Stimulated activated CD8-positive, alpha-beta memory T cell treated with anti-CD3 and anti-CD28 coated beads, Interleukin-2, amount 100 ng/mL, for 48 hours (primary cell): ENCODE results near the gene PARD6B.

Experiments
- DNase-seq, 2 donors: peaks; one replicate each; pipeline ENCODE4 v3.0.0-alpha.2; 2020; ENCODE audit warnings: low read depth in 2 of 2

The PARD6B gene

DNA sequence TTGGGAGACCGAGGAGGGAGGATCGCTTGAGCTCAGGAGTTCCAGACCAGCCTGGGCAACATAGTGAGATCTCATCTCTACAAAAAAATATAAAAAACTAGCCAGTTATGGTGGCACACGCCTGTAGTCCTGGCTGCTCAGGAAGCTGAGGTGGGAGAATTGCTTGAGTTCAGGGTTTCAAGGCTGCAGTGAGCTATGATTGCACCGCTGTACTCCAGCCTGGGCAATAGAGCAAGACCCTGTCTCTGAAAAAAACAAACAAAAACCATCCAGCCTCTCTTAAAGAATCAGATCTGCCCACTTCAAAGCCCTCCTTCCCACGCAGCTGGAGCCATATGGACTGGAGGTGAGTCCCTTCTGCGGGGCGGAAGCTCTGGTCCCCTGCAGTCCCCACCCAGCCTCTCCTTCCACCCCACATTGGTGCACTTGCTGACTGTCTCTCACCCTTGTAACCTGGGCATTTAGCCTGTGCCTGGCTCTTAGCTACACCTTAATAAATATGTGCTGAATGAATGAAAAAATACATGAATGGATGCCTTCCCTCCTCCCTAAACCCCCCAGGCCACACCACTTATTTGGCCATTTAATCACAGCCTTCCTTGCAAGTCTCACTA, 7.2 kb upstream of the PARD6B start:
- DNase-seq, result no peak

DNA sequence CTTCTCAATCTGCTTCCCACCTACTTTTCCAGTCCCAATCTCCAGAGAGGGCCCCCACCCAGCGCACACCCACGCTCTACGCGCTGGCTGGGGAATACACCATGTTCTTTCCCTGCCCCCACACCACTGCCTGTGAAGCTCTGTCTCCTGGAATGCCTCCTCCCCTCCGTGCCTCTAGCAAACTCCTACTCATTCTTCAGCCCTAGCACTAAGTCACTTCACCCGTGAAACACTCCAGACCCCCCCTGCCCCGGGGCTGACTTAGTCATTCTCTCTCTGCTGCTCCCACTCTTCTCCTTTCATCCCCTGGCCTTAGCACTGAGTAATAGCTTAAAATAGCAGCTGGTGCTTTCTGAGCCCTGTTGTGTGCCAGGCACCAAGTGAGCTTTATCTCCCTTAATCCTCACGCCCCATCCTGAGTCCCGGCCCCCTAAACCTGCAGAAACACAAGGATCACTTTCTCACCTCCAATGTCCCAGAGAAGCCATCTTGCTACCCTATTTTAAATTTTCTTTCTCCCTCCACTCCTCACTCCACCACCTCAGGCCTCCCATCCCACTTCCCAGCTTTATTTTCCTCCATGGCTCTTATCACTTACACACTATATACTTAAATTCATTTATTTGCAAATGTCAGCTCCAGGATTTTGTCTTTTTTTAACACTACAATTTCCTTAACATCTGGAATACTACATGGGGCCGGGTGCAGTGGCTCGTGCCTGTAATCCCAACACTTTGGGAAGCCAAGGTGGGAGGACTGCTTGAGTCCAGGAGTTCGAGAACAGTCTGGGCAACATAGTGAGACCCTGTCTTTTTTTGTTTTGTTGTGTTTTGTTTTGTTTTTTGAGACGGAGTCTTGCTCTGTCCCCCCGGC, 6.3 kb upstream of the PARD6B start:
- DNase-seq, result peak; percentile 44 to 71

DNA sequence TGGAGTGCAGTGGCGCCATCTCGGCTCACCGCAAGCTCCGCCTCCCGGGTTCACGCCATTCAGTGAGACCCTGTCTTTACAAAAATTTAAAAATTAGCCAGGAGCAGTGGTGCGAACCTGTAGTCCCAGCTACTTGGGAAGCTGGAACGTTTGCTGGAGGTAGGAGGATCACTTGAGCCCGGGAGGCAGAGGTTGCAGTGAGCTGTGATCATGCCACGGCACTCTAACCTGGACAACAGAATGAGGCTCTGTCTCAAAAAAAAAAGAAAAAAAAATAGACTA, 5.7 kb upstream of the PARD6B start:
- DNase-seq, result no peak

DNA sequence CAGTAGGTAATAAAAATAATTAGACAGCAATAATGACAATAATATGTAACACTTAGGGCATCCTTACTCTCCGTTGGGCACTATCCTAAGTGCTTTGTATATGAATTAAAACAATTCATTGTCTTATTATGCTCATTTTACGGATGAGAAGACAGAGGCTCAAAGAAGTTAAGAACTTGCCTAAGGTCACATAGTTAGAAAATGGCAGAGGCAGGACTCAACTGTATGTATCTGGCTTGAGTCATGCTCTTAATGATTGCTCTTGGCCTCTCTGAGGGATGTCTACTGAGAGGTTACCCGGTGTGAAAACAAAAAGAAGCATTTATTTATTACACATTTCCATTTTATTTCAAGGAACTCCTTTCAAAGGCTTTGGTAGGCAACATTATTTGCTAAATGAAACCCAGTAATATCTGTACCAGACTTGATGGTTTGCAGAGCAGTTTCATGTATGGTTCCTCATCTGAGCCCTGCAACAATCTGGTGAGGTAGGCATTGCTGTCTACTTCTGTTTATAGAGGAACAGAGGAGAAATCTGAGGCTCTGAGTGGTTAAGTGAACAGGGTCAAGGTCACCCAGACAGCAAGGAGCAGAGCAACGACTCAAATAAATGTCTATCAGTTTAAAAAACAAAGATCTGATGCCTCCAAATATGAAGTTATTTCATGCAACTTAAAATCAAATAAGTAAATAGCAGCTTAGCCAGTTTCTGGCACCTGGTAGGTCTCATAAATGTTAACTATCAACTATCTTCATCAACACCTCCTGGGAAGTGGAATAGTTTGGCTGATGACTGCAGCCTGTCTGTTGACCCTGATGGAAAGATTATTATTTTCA, 4.2 kb upstream of the PARD6B start:
- no peak for DNase-seq

DNA sequence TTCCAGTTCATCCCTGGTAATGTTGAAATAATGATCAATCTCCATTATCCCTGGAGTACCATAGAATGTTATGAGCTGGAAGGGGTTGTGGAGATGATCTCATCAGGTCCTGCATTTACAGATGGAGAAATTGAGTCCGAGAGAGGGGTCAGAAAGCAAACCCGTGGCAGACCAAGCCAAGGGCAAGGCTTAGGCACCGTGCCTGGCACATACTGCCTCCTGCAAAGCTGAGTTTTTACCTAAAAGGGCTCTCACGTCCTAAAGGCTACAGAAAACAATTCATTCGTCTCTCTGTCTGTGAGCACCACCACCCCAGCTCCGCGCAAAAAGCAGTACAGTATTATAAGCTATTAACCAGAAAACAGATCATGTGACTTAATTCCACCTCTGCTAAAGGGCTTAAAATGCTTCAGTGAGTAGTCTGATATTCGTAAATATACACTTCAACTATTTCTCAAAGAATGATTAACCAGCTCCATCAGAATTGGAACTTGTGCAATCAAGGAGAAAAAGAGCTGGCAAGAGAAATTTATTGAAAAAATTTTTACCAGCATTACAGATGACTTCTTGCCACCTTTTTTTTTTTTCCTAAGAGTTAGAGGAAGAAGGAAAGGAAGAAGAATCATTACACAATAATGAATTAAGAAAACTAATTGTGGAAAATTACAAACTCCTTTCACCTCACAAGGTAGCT, 3.4 kb upstream of the PARD6B start:
- DNase-seq, result no peak

DNA sequence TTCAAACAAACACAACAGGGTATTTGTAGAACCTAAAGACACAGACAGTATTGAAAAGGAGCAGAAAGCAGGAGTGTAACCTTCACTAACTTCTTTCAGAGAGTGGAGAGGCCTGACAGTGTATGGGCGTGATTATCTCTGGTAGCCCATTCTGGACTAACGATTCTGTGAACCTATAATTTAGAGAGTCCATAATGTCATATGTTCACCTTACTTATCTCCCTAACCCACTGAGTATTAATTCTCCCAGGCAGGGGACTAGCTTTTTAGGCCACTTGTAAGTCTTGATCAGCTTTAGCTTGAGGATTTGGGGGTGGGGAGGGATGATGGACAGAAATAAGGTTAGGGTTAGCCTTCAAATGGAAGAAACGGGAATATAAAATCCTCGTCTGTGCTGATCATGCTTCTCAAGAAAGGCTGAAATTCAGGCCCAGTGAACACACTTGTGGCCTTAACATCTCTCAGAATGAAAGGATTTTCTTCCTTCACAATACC, 2.8 kb upstream of the PARD6B start:
- DNase-seq, result no peak

DNA sequence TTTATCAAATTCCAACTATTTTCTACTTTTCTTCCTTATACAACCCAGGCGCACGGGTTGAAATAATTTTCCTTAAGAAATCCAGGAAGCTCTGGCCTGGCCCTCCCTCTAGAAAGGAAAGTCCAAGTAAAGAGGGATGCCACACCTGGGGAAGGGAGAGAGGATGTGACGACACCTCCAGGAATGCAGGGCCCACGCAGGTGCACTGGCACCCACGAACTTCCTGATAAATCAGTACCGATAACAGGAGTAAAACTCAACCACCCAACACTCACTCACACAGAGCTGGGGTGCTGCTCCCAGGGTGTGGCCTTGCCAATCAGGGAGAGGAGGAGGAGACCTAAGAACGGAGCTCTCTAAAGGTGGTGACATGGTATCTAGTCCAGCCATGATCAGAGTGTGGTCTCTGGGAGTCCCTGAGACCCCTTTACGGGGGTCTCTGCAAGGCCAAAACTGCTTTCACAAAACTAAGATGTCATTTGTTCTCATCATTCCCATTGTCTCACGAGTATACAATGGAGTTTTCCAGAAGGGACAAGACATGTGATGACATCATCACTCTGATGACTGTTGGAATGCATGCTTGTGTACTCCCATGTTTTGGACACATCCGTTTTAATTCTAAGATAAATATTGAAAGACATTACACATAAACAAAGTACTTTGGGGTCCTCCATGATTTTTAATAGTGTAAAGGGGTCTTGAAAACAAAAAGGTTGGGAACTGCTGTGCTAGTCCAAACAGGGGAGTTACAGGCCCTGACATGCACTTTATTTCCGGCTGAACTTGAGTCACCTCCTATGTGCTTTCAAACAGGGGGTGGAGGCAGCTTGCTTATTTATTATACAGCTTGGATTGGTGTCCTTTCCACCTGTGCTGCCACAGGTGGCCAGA, 2.2 kb upstream of the PARD6B start:
- DNase-seq, result no peak

DNA sequence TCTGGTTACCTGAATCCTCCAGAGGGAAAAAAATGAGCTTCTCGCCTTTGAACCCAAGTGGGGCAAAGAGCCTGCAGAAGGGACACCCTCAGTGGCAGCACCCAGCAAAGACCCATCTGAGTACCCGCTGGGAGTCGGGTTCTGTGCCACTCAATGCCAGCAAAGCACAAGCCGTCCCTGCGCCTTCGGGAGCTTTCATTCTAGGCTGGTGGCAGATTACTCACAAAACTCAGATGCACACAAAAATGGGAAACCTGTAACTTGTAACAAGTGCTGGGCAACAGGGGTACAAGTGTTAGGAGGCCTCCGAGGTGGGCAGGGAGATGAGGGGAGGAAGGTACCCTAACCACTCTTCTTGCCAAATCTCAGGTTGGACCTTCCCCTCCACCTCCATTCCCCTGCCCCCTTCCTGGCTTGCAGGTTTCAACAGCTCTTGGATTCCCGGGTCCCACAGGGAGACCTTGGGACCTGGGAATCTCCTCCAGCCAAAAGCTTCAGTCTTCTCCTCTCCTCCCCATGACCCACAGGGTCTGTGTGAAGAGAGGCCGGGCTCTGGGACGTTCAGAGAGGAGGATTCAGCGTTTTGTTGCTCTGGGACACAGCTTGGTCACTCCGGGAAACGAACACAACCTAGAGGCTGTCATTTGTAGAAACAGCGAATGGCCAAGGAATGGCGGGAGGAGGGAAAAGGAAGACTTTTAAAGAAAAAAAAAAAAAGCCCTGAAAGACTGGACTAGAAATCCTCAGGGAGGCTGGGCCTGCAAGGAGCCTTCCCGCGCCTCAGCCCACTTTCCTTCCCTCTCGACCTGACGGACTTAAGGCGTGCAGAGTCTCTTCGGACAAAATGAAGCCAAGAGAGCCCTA, 1.2 kb upstream of the PARD6B start:
- no peak for DNase-seq

DNA sequence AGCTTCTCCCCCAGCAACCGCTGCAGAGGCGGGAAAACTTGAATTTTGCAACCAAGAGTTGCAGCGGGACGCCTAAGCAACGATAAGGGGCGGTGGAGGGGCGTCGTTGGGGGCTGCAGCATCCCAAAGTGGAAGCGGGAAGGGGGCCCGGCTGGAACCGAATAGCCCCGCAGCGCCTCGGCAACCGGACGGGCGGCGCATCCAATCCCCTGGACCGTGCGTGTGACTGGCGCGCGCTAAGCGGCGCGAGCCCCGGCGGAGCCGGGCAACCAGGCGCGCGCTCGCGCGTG, 670 bp upstream of the PARD6B start:
- DNase-seq, result no peak

DNA sequence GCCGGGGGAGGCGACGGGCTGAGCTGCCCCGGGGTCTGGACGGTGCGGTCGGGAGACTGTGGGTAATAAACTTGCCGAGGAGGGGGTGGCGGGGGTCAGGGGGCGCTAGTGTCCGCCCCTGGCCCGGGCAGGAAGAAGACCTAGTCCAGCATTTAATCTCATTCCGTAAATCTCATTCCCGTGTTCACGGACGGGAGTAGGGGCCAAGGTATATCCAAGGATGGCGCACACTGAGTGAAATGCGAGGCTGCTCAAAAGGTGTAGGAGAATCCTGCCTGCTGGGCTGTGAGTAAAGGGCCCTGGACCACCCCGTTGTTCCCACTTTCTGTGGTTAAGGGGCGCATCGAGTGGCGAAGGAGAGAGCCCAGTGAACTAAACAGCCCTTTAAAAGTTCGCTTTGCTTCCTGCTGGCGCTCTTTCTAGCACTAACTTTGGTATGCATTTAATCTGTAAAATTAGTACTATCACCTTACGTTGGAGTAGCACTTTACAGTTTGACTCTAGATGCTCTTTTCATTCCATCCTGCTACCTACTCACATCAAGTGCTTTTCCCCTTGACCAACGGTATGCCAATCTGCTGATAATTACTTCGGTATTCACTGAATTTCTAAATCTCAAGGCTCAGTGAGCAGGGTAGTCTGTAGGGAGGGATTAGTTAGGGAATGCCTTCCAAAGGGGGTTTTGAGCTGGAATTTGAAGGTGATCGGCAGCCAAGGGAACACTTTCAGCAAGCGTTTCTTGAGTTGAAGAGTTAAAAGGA, 730 bp downstream of the PARD6B start:
- no peak for DNase-seq

DNA sequence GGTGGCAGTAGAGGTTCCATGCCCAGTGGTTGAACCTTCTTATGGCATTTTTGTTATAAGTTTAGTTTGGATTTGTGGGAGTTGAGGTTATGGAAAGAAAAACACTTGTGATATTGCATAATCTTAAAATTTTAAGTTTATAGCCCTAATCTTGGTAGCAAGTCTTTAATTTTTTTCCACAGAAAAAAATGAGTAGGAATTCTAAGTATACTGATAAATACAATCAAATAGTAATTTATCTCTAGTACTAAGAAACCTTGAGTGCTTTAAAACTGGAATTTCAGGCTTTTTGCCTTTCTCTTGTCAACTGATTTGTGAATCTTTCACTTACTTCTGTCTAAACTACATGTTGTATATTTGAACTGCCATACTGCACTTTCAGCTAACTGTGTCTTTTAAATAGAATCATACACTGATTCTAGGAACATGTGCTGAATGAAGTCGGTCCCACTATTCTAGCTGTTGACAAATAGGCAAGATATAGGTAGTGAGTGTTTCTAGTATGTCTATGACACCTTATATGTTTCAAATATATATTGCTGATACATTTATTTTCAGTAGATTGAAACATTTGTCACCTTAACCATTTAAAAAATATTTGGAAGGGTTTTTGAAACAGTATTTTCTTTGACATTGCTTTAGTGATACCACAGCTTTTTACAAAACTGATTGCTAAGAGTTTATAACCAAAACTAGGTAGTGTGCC, 2.4 kb downstream of the PARD6B start:
- DNase-seq, result no peak

DNA sequence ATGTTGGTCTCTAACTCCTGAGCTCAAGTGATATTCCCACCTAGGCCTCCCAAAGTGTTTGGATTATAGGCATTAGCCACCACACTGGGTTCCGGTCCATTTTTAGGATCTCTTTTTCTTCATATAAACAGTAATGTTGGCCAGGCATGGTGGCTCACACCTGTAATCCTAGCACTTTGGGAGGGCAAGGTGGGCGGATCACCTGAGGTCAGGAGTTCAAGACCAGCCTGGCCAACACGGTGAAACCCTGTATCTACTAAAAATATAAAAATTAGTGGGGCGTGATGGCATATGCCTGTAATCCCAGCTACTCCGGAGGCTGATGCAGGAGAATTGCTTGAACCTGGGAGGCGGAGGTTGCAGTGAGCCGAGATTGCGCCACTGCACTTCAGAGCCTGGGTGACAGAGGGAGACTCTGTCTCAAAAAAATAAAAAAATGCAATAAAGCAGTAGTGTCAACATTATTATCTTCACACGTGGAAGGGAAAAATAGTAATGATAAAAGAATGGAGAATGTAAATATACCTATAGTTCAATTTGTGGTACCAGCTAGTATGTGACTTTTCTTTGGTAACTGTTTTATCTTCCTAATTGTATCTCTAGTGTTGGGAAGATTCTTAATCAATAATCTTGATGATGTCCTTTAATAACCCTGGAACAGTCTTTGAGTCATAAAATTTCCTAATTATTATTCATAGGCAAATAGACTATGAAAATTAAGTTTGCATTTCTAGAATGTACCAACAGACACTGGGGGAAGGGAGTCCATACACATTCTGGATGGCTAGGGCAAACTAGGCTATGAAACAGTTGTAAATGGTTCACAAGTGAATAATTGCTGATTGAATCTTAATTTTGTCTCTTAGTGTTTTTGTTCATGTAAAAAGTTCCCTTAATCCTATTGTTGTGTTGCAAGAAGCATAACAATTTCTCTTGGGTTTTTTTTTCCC, 3.6 kb downstream of the PARD6B start:
- no peak for DNase-seq

DNA sequence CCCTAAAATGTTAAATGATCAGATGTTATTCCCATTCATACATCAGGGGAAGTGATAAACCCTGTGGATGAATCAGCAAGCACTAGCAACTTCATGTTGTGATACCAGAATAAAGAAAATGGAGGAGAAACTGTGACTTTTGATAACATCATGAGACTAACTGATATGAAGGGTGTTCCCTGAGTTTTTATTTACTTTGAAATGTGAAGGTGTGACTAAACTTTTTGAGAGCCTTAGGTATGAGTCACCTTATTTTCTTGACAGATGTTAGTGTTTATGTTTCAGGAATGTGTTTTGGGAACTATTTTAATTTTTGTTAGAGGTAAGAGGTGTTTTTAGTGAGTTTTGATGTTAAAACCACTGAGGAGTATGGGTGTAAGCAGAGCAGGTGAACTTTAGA, 4.4 kb downstream of the PARD6B start:
- DNase-seq, result no peak

DNA sequence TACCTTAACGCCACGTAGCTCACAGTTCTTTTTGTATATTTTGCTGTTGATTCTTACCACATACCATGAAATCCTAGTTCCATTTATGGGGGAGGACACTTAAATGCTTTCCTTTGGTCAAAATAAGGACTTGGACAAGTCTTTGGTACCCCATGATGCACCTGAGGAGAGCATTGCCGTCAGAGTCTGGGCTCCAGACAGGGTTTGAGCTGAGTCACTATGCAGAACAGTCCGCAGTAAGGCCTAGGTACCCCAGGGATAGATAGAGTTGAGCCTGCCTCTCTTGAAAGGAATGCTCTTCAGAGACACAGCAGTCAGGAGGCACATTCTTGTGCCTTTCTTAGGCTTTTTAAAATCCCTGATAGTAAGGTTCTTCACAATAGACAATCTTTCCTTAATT, 6.0 kb downstream of the PARD6B start:
- no peak for DNase-seq

DNA sequence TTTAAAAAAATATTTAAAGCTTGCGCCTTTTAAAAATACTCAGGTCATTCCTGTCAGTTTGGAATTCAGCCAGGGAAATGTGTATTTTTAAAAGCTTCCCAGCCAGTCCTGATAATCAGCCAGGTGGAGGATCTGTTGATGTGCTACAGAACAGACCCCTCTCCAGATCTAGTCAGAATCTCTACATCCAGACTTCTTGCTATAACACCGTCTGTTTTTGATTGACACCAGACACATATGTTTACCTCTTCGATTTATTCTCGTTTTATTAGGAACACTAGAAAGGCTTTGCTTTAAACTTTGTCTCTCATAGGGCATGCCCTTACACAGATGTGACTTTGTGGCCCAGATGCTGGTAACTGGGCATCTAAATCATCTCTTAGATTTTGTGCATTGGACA, 11.7 kb downstream of the PARD6B start:
- DNase-seq, result no peak

DNA sequence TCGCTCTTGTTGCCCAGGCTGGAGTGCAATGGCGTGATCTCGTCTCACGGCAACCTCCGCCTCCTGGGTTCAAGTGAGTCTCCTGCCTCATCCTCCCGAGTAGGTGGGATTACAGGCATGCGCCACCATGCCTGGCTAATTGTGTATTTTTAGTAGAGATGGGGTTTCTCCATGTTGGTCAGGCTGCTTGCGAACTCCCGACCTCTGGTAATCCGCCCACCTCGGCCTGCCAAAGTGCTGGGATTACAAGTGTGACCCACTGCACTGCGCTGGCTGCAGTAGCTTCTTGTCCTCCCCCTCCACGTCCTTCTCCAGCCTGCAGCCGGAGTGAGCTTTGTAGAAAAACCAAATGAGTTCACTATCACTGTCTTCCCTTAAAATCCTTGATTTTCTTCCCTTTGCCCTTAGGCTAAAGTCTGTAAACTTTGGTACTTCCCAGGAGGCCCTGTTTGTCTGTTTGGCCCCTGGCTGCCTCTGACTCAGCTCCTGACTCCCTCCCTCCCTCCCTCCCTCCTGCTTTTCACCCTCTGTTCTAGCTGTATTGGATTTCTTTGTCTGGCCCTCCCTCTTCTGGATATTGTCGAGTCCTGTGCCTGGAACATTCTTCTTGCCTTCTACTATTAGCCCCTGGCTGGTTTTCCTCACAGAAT, 12.9 kb downstream of the PARD6B start:
- no peak for DNase-seq

DNA sequence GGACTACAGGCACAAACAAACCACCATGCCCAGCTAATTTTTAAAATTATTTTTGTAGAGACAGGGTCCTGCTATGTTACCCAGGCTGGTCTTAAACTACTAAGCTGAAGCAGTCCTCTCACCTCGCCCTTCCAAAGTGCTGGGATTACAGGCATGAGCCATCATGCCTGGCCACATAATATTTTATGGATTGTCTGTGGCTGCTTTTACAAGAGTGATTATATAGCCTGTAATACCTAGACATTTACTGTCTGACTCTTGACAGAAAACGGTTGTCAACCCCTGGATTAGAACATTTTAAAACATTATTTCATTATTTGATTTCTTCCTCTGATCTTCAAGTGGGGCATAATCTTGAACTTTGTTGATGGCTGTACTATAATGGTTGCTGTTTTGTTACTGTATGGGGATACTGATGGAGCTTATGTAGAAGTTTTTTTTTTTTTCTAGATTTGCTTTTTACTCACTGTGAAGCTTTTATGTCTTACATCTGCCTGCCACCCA, 14.3 kb downstream of the PARD6B start:
- DNase-seq, result no peak
